Measurements from ENCODE around the gene GIMAP4.

The GIMAP4 gene

DNA sequence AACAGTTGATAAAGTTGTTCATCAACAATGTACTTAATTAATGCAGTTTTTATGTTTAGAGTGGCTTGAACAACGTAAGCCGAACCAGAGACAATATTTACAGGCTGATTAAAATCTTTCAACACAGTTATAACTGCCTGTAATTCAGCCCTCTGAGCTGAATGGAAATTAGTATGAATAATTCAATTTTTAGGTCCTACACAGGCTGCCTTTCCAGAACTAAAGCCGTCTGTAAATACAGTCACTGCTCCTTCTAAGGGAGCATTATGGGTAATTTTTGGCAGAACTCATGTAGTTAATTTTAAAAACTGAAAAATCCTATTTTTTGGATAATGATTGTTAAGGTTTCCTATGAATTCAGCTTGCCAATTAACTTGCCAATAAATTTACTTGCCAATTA lies 2.6 kb upstream of the GIMAP4 start:
- no peaks in the 10 kb centered on the region for H3K36me3 ChIP-seq (ENCODE audit: control insufficient read depth, insufficient read depth, low read length)
- H3K27me3 ChIP-seq (replicated peaks; ENCODE audit: control insufficient read depth, insufficient read depth, low read length), result no peaks in the 10 kb centered on the region
- H3K4me3 ChIP-seq (replicated peaks; ENCODE audit: low read depth, low read length), result no peak overlapping the region
- TF ChIP-seq, protein P1, sequence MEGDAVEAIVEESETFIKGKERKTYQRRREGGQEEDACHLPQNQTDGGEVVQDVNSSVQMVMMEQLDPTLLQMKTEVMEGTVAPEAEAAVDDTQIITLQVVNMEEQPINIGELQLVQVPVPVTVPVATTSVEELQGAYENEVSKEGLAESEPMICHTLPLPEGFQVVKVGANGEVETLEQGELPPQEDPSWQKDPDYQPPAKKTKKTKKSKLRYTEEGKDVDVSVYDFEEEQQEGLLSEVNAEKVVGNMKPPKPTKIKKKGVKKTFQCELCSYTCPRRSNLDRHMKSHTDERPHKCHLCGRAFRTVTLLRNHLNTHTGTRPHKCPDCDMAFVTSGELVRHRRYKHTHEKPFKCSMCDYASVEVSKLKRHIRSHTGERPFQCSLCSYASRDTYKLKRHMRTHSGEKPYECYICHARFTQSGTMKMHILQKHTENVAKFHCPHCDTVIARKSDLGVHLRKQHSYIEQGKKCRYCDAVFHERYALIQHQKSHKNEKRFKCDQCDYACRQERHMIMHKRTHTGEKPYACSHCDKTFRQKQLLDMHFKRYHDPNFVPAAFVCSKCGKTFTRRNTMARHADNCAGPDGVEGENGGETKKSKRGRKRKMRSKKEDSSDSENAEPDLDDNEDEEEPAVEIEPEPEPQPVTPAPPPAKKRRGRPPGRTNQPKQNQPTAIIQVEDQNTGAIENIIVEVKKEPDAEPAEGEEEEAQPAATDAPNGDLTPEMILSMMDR (IDR thresholded peaks at IDR 0.05; ENCODE audit: insufficient read depth, low read length, poor library complexity, severe bottlenecking), result no peak
- no peak for DNase-seq (ENCODE audit: extremely low read depth, insufficient read length)

DNA sequence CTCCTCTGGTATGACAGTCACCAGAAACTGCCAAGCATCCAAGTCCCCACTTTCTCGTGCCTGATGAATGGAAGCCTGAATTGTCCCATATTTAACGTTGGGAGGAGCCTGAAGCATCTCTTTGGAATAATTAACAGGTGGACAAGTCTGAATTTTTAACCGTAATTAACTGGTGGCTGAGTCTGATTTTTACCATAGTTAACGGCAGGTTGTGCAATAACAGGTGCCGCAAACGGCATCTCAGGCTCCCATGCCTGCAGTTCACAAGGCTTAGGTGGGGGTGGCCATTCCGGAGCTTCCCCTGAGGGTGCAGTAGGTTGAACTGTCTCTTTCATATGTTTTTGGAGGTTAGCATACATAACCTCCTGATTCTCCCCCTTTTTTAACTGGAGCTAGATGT lies 2.0 kb upstream of the GIMAP4 start:
- TF ChIP-seq, protein P1 (IDR thresholded peaks at IDR 0.05; ENCODE audit: insufficient read depth, low read length, poor library complexity, severe bottlenecking), result no peak
- Histone ChIP-seq H3K36me3 (ENCODE audit: control insufficient read depth, insufficient read depth, low read length) (no peaks in the 10 kb centered on the region), H3K27me3 (replicated peaks; ENCODE audit: control insufficient read depth, insufficient read depth, low read length) (no peaks in the 10 kb centered on the region), H3K4me3 (replicated peaks; ENCODE audit: low read depth, low read length) (no peak overlapping the region)
- DNase-seq (ENCODE audit: extremely low read depth, insufficient read length), result no peak

DNA sequence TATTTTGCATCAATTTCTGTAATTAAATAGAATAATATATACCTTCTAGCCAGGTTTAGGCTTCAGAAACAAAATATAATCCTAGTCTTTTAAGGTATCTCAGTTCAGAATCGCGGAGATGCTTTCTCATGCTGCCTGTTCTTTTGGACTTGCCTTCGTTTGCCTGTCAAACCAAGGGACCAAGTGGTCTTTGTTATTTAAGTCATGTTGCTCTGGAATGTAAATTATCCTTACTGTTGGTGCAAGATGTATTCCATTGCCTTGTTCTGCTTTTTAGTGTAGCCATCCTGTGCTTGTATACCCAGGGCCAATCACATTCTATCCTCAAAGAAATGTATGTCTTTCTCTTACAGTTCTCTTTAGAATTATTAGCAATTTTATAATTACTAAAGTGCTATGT lies 1.1 kb upstream of the GIMAP4 start:
- TF ChIP-seq, protein P1 (IDR thresholded peaks at IDR 0.05; ENCODE audit: insufficient read depth, low read length, poor library complexity, severe bottlenecking), result no peak
- no peaks in the 10 kb centered on the region for H3K36me3 ChIP-seq (ENCODE audit: control insufficient read depth, insufficient read depth, low read length)
- no peak for DNase-seq (ENCODE audit: extremely low read depth, insufficient read length)

DNA sequence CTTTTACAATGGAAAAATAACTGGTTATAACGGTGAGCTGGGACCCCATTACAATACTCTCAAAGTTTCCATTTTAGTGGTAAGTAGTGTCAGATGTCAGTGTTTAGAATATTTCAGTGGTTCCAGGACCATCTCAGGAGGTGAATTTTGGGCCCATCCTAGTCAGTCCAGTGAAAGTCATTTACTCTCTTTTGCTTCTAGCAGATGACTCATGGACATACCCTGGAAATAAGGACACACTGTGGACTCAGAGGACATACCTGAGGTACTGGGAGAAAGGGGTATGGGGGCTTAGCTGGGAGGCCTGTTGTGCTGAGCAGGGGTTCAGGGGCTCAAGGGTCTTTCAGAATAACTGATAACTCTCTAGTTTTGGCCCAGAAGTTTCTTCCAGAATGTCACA lies 618 bp upstream of the GIMAP4 start:
- Histone ChIP-seq H3K27me3 (replicated peaks; ENCODE audit: control insufficient read depth, insufficient read depth, low read length) (no peaks in the 10 kb centered on the region), H3K4me3 (replicated peaks; ENCODE audit: low read depth, low read length) (no peak overlapping the region), H3K36me3 (ENCODE audit: control insufficient read depth, insufficient read depth, low read length) (no peaks in the 10 kb centered on the region)
- DNase-seq (ENCODE audit: extremely low read depth, insufficient read length), result no peak
- TF ChIP-seq, protein P1 (IDR thresholded peaks at IDR 0.05; ENCODE audit: insufficient read depth, low read length, poor library complexity, severe bottlenecking), result no peak

More for the DNA sequence above, 1.1 kb upstream of the GIMAP4 start:
- H3K27me3 ChIP-seq (replicated peaks; ENCODE audit: control insufficient read depth, insufficient read depth, low read length), result no peaks in the 10 kb centered on the region
- H3K4me3 ChIP-seq (replicated peaks; ENCODE audit: low read depth, low read length), result no peak overlapping the region

DNA sequence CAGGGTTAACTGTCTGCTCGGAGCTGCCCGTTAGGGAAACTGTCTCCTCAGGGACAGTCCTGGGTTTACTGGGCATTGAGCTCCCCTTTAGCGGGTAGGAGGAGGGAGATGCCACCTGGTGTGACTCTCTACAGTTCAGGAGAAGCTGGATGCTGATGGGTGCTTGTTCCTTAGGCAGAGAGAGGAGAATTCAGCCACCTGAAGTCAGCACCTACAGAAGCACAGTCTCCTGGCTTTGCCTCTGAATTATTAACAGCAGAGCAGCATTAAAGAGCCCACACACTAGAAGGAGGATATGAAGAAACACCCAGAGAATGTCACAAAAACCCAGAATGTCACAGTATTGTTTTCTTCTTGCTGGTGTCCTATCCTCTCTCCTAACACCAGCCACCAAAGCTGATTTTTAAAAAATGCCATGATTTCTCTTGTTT lies 696 bp downstream of the GIMAP4 start:
- no peak for DNase-seq (ENCODE audit: extremely low read depth, insufficient read length)
- no peaks in the 10 kb centered on the region for H3K27me3 ChIP-seq (replicated peaks; ENCODE audit: control insufficient read depth, insufficient read depth, low read length)
- no peaks in the 10 kb centered on the region for H3K36me3 ChIP-seq (ENCODE audit: control insufficient read depth, insufficient read depth, low read length)
- TF ChIP-seq, protein P1 (IDR thresholded peaks at IDR 0.05; ENCODE audit: insufficient read depth, low read length, poor library complexity, severe bottlenecking), result no peak
- peak overlapping the region; percentile 43 for H3K4me3 ChIP-seq (replicated peaks; ENCODE audit: low read depth, low read length)

DNA sequence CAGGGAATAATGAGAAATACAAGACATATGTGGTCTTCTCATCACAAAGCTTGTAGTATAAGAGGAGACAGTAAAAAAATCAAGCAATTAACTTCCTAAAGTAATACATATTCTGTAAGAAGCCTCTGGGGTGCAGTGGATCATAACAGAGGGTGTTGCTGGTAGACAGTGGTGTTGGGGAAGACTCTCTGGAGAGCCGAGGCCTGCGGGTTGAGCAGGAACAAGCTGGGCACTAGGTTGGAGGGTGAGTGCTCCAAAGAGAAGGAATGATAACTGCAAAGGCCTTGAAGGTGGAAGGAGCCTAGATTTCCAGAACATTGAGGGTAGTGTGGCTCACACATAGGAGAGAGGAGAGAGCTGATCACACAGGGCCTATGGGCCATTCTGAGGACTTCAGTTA lies 1.5 kb downstream of the GIMAP4 start:
- TF ChIP-seq, protein P1 (IDR thresholded peaks at IDR 0.05; ENCODE audit: insufficient read depth, low read length, poor library complexity, severe bottlenecking), result no peak
- H3K36me3 ChIP-seq (ENCODE audit: control insufficient read depth, insufficient read depth, low read length), result no peaks in the 10 kb centered on the region
- no peak for DNase-seq (ENCODE audit: extremely low read depth, insufficient read length)
- no peaks in the 10 kb centered on the region for H3K27me3 ChIP-seq (replicated peaks; ENCODE audit: control insufficient read depth, insufficient read depth, low read length)
- H3K4me3 ChIP-seq (replicated peaks; ENCODE audit: low read depth, low read length), result no peak overlapping the region

All from GM06990 (cell line).